ENCODE measurements around the gene GTF2H1.

The GTF2H1 gene

DNA sequence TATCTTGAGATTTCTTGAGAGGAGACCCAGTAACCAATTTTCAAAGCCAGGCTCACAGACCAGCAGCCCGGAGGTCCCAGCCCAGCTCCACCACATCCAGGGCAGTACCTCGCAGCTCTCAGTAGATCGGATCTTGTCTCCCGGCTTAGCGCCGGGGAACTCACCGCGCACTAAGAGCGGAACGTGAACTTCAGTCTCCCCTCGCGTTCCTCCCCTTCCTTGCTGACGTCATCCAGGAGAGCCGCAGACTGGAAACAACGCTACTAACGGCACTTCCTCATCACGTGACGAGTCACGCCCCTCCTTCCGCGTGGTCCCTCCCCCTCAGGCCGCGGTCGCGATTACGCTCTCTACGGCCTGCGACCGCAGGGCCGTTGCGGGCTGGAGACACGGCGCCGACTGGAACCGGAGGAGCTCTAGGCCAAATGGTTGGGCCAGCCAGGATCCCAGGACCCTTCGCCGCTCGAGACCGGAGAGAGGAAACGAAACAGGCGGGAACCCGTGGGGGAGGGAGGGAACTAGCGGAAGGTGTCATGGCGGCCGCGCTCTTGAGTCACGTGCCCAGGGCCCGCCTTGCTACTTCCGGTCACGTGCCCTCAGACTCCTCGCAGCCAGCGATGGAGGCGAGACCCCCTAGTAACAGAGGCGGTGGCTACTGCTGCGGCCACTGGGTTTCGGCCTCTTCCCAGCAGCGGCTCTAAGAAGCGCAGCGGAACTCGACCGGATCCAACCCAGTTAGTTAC is at the start of gene GTF2H1, which contains the start of gene HPS5:
TSS of gene GTF2H1 (plus strand) at position 599 of the 743 bp plus-strand sequence. CDS start 10,508 bp downstream, outside the sequence.
TSS of gene HPS5 (minus strand) at position 172 of the 743 bp plus-strand sequence. CDS start 4,282 bp downstream, outside the sequence.
- DNase-seq (ENCODE audit: low read depth): peak; percentile 91

DNA sequence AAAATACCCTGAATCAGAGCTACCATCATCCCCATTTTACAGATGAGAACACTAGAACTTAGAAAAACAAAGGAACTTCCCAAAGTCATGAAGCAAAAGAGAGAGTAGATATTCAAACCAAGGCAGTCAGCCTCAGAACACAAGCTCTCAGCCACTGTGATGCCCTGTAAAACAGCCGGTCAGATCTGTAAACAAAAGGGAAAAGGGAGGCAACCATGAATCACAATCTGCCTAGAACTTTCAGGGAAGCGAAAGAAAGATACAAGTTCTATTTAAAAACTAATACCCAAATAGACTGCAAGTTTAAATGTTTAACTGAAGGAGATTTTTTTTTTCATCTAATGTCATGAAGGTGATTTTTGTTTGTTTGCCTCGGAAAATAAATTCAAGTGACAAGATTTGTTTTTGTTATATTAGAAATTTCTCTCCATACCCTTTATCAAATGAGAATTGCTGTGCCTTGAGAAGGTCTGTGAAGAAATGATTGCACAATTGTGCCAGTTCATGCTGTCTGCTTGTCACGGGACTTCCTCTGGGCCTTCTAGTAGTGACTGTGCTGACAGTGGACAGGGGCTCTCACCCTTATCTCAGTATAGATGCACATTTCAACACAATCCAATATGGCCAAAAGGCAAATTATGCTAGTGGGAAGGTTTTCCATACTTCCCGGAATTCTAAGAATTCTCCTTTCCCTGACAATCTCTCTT is 44.6 kb upstream of the GTF2H1 start:
- DNase-seq (ENCODE audit: low read depth): no peak

DNA sequence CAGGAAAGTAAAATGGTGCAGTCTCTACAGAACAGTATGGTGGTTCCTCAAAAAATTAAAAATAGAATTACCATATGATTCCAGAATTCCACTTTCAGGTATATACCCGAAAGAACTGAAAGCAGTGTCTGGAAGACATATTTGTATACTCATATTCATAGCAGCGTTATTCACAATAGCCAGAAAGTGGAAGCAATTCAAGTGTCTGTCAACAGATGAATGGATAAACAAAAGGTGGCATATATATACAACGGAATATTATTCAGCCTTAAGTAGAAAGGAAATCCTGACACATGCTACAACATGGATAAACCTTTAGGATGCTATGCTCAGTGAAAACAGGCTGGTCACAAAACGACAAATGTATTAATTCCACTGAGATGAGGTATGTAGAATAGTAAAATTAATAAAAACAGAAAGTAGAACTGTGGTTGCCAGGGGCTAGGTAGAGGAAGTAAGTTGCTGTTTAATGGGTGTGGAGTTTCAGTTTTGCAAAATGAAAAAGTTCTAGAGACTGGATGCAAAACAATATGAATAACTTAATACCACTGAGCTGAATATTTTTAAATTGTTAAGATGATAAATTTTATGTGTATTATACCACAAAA is 41.8 kb upstream of the GTF2H1 start:
- no peak for DNase-seq (ENCODE audit: low read depth)

- no peak for DNase-seq (ENCODE audit: low read depth)
Measured at GRCh38 chr11:18282626-18283025, 39.7 kb upstream of the GTF2H1 start.

DNA sequence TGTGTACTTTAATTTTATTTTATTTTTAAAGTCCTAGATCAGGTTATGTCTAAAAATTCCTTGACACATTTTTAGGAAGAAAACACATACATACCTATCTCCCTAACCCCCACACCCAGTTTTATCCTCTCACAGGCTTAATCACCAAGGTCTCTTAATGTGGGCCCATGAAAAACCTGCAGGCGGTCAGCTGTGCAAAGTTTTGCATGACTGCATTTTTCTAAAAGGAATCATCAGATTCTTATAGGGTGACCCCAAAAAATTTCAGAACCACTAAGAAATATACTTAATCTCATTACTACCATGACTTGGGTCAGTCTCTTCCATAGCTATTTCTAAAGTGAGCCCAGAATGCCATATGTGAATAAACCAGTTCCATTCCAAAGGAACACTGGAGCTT is 36.5 kb upstream of the GTF2H1 start:
- no peak for DNase-seq (ENCODE audit: low read depth)

GRCh38 chr11:18288911-18289310 is 33.5 kb upstream of the GTF2H1 start:
- no peak for DNase-seq (ENCODE audit: low read depth)

- DNase-seq (ENCODE audit: low read depth): no peak
Measured at GRCh38 chr11:18294862-18295261, 27.5 kb upstream of the GTF2H1 start.

- DNase-seq (ENCODE audit: low read depth): no peak
Measured at GRCh38 chr11:18295316-18295715, 27.1 kb upstream of the GTF2H1 start.

GRCh38 chr11:18299721-18300120 is 22.6 kb upstream of the GTF2H1 start:
- DNase-seq (ENCODE audit: low read depth): no peak

DNA sequence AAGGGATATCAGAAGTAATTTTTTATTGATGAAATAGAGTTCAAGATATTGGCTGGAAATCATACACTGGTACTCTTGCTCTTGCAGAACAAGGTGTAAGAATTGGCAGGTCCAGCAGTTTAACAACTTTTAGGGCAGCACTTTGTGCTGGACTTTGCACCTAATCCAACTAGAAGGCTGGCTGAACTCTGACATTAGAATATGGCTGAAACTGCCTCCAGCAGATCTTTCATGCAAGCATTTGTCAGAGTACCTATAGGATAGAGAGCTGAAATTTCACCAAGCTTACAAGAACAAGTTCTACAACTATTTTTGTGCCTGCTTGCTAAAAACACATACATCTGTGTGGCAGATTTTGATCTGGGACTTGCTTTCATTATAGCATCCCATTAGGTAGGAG is 17.6 kb upstream of the GTF2H1 start:
- DNase-seq (ENCODE audit: low read depth): no peak

DNA sequence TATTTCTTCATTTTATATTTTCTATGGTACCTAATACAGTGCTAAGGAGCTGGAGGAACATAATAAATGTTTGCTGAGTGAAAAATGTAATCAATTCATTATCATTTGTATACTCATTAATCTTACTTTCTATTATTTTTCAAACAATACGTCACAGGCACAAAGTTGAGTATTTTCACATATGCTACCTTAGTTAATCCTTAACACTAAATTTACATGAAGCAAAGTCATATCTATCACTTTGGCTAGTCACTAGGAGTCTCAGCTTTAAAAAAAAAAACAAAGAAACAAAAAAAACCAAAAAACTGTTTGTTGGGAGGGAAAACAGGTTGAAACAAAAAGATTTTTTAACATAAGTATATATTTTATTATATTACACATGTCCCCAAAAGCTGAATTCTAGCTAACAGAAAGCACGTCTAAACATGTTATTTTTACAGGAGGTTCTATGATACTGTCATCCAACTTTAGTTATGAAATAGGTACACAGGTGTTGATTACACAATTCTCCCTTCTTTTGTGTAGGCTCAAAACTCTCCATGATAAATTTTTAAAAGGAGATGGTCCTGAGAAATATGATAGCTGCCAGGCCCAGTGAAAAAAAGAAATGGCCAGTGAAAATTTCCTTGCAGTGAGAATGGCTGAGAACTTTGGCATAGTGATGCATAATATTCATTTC is 14.8 kb upstream of the GTF2H1 start:
- no peak for DNase-seq (ENCODE audit: low read depth)

DNA sequence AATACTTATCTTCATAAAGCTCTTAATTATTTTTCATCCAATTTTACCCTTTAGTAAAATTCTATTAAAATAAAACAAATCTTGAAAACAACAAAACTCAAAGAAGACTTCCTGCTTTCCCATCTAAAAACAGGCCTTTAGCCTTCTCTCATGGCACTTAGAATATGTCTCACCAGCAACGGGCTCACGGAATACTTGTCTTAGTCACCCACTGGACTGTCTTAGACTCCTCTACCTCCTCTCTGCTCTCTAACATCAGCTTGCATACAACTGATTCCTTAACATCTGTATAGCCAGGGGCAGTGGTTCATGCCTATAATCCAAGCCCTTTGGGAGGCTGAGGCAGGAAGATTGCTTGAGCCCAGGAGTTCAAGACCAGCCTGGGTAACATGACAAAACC is 14.1 kb upstream of the GTF2H1 start:
- no peak for DNase-seq (ENCODE audit: low read depth)

DNA sequence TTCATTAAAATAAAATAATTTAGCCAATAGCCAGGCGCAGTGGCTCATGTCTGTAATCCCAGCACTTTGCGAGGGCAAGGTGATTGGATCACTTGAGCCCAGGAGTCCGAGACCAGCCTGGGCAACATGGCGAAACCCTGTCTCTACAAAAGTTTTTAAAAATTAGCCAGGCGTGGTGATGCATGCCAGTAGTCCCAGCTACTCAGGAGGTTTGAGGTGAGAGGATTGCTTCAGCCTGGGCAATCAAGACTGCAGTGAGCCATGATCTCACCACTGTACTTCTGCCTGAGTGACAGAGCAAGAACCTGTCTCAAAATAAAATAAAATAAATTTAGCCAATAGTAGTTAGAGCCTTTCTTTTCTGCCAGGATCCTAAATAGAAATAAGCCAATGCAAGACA is 12.7 kb upstream of the GTF2H1 start:
- DNase-seq (ENCODE audit: low read depth): no peak

DNA sequence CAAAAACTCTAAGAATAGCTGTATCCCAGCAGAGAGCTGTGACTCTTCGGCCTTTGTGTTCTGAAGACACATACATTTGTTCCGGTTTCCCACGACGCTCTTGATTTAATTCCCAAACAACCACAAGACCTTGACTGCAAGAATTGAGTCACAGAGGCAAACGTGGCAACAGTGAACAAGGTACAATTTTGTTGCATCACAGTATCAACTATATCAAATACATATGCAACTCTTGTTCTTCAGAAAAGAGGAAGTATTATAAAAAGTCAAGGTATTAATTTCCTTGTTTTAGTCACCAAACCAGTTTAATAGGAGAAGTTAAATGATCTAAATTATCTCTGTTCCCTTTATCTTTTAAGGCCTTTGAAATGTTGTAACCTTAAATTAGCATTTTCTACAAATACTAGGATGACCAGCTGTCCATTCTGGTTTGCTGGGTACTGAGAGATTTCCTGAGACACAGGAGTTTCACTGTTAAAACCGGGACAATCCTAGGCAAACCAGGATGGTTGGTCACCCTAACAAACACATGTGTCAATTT is 11.5 kb upstream of the GTF2H1 start:
- DNase-seq (ENCODE audit: low read depth): no peak

- DNase-seq (ENCODE audit: low read depth): no peak
Measured at GRCh38 chr11:18312012-18312411, 10.4 kb upstream of the GTF2H1 start.

DNA sequence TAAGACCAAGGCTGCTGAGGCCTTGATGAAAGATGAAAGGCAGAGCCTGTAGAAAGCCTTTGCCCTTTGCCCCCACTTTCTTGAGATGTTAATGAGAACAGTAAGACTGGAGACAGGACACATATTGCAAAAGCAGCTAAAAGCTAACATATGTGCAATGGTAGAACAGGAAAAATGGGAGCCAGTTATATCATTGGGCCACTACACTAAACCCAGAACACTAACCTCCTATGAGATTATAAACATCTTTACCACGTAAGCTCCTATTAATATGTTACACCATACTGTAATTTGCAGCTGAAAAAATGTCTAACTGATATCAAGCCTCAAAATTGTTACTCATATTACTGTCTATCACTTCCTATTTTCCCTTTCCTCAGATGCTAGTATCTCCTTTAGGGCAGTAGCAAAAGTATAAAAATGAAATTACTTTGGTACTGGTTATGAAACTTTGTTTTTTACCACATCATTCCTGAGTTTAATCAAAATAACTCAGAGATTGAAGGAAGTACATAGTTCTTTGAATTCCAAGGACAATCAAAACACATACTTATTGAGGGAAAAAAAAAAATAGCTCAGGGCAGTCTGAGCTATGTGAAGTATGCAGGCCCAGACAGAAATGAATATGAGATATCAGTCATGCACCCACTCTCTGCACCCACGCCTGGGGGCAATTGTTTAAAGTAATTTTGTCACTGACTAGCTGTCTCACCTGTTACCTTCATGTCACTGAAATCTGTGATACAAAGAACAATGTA is 9.5 kb upstream of the GTF2H1 start:
- DNase-seq (ENCODE audit: low read depth): no peak

DNA sequence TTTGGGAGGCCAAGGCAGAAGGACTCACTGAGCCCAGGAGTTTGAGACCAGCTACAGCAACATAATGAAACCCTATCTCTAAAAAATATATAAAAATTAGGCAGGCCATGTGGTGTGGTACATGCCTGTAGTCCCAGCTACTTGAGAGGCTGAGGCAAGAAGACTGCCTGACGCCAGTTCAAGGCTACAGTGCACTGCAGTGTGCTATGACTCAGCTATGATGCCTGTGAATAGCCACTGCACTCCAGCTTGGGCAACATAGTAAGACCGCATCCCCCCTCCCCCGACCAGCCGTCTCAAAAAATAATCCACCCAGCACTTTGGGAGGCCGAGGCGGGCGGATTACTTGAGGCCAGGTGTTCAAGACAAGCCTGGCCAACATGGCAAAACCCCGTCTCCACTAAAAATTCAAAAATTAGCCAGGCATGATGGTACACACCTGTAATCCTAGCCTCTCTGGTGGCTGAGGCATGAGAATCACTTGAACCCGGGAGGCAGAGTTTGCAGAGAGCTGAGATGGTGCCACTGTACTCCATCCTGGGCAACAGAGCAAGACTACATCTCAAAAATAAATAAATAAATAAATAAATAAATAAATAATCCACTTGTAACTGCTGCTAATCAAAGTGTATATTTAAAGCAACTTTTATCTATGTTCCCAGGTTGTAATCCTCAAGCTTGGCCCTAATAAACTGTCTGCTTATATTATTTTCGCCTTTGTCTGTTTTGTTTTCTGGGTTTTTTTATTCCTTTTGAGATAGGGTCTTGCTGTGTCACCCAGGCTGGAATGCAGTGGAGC is 8.2 kb upstream of the GTF2H1 start:
- DNase-seq (ENCODE audit: low read depth): no peak

GRCh38 chr11:18314784-18315523 is 7.4 kb upstream of the GTF2H1 start:
- DNase-seq (ENCODE audit: low read depth): no peak

DNA sequence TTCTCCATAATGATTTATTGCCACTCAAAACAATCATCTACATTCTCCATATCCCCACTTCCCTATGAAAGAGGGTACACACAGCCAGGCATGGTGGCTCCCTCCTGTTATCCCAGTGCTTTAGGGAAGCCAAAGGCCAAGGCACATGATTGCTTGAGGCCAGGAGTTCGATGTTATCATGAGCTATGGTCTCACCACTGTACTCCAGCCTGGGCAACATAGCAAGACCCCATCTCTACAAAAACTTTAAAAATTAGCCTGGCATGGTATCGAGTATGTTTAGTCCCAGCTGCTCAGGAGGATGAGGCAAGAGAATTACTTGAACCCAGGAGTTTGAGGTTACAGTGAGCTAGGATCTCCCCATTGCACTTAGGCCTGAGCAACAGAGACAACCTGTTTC is 6.5 kb upstream of the GTF2H1 start:
- DNase-seq (ENCODE audit: low read depth): no peak

GRCh38 chr11:18317551-18317950 is 4.8 kb upstream of the GTF2H1 start:
- no peak for DNase-seq (ENCODE audit: low read depth)

All from activated T-helper 9 cell treated with anti-CD3 and anti-CD28 coated beads, Interleukin-2, amount 50 U/mL, for 16 hours (primary cell).